ENCODE data around the gene WDFY4.

Gene WDFY4

DNA sequence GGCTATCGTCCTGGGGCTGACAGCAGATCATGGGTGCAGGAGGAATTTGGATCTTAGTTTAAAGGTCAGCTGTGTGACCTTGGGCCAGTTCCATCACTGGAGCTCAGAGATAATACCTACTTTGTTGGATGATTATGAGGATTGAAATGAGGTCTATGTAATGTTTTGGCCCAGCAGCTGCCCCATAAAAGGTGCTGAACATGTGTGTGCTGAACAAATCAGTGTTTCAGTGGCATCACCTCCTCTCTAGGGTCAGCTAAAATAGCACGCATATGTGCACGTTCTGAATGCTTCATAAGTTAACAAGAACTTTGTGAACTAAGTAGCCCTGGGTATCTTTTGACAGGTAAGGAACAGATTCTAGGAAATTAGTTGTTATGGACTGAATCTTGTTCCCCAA is 339.8 kb downstream of the WDFY4 start:
- no peak for DNase-seq (ENCODE audit: low read depth)

DNA sequence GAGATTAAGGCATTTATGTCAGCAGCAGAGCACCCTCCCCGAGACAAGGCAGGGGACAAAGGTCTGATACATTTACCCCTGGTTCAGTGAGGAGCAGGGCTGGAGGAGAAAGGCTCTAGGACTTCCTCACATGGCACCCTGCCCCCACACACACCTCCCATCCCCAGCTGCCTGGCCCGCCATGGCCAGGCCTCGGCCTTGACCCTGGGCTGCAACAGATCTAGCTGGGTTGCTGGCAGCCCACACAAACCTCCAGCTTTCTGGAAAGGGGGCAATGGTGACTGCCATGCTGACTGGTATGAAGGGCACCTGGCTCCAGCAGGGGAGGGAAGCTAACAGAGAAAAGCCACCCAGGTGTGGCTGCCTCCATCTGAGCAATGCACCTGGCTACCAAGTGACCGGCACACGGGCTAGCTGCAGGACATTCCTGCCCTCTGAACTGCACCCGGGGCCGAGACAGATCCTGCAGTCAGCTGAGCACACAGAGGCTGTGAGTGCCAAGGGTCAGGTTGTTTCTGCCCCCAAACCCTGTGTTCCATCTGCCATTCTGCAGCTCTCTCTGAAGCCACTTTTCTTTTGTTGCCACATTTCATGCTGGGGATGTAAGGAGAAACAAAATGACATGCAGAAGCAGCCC is 340.8 kb downstream of the WDFY4 start:
- no peak for DNase-seq (ENCODE audit: low read depth)

DNA sequence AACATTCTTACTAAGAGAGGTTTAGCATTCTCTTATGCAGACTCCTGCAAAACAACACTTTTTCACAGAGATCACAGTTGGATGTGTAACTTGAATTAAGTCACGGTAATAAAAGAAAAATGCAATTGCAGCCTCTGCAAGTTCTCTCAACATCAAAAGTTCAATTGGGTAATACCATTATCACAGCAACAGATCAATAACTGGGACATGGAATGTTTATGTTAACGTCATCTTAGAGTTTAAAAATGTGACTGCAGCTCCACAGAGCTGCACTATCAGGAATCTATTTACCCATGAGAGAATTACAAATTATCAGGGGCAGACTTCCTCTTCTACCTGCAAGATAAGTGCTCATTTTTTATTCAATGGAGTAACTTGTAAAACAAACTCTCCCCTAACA is 344.0 kb downstream of the WDFY4 start:
- DNase-seq (ENCODE audit: low read depth) = no peak

DNA sequence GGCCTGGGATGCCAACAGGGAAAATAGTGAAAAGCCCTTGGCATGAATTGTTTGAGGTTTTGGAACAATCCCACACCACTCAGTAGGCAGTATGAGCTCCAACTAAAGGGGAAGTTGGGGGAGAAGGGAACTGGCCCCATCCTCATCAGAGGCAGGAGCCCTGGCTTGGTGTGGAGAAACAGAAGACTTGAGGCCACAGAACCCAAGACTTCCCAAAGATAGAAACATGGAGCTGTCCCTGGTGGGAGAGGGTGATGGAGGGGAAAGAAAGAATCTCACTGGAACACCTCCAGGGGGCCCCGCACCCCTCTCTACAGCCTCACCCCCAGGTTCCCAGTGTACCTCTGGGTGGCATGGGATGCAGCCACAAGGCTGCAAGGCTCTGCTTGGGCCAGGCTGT is 345.0 kb downstream of the WDFY4 start:
- no peak for DNase-seq (ENCODE audit: low read depth)
